ENCODE results near the gene ARL8A.
"Not testable (repeated sequence)": the region's sequence is repeated elsewhere in the genome, so short reads cannot be mapped to it uniquely, and the experiment has no call there.

The ARL8A gene

GRCh38 chr1:202133496-202133895 is 11.0 kb downstream of the ARL8A start:
- DNase-seq = no peak

- DNase-seq = no peak
Observed at GRCh38 chr1:202133001-202133400, 11.5 kb downstream of the ARL8A start.

- no peak for DNase-seq
Observed at GRCh38 chr1:202131956-202132821, 12.3 kb downstream of the ARL8A start.

- no peak for DNase-seq
Observed at GRCh38 chr1:202130816-202131522, 13.6 kb downstream of the ARL8A start.

GRCh38 chr1:202130297-202130721 is 14.2 kb downstream of the ARL8A start:
- no peak for DNase-seq

- no peak for DNase-seq
Observed at GRCh38 chr1:202129453-202130296, 14.9 kb downstream of the ARL8A start.

GRCh38 chr1:202127836-202128622 is 16.5 kb downstream of the ARL8A start:
- DNase-seq = no peak

GRCh38 chr1:202127061-202127460 is 17.5 kb downstream of the ARL8A start:
- DNase-seq = no peak

- no peak for DNase-seq
Observed at GRCh38 chr1:202126426-202126825, 18.1 kb downstream of the ARL8A start.

- DNase-seq = no peak
Observed at GRCh38 chr1:202125611-202126010, 18.9 kb downstream of the ARL8A start.

- DNase-seq = no peak
Observed at GRCh38 chr1:202124142-202124541, 20.4 kb downstream of the ARL8A start.

GRCh38 chr1:202123336-202123813 is 21.2 kb downstream of the ARL8A start:
- DNase-seq = no peak

- no peak for DNase-seq
Observed at GRCh38 chr1:202122639-202123335, 21.8 kb downstream of the ARL8A start, which contains the start of gene GPR37L1. Gene GPR37L1, plus strand, starts transcription at chr1:202122917. Its CDS starts 47 bp downstream, at chr1:202122964.

- DNase-seq = no peak
Observed at GRCh38 chr1:202121006-202121405, 23.5 kb downstream of the ARL8A start.

- no peak for DNase-seq
Observed at GRCh38 chr1:202117898-202118371, 26.6 kb downstream of the ARL8A start.

- DNase-seq = no peak
Observed at GRCh38 chr1:202116287-202116686, 28.2 kb downstream of the ARL8A start.

- no peak for DNase-seq
Observed at GRCh38 chr1:202113690-202114300, 30.7 kb downstream of the ARL8A start.

GRCh38 chr1:202112859-202113689 is 31.5 kb downstream of the ARL8A start:
- DNase-seq = no peak

- not testable (repeated sequence) for DNase-seq
Observed at GRCh38 chr1:202111589-202111988, 32.9 kb downstream of the ARL8A start.

GRCh38 chr1:202110977-202111376 is 33.6 kb downstream of the ARL8A start:
- no peak for DNase-seq

All from amniotic stem cell (primary cell).